ENCODE data around the gene MTHFSD. TPM values are rescaled to one million over a fixed set of nuclear protein-coding genes. Genes with fewer than 3 reads are reported as not detected.

The MTHFSD gene
- polyA plus RNA-seq (2013, experiment 1 of 2): 19.2 TPM
- 17.6 TPM for polyA plus RNA-seq (2013, experiment 2 of 2)

- Histone ChIP-seq H3K4me3 (ENCODE audit: extremely low read depth, insufficient read depth, low read length, poor library complexity, severe bottlenecking) (peak within 1 kb of the TSS; percentile 87), H3K4me1 (ENCODE audit: control insufficient read depth, insufficient read depth, low read length, poor library complexity, severe bottlenecking) (no peaks in the 10 kb centered on the region), H3K27ac (ENCODE audit: low read depth, low read length, severe bottlenecking) (peak within 1 kb of the TSS; percentile 84), H3K9me3 (ENCODE audit: control insufficient read depth, low read length) (no peaks in the 10 kb centered on the region), H3K36me3 (ENCODE audit: control insufficient read depth, insufficient read depth, low read length) (peaks cover 29% of the 10 kb centered on the region)
- 6 to 9% methylated on average over 53 to 69 of the region's 70 CpGs for WGBS, 2 experiments (ENCODE audit: insufficient coverage in 2 of 2)
These were observed at the start of gene MTHFSD for GRCh38 chr16:86554917-86555703. Gene MTHFSD (minus strand): TSS chr16:86555235. CDS start chr16:86555184, 51 bp downstream.

GRCh38 chr16:86604436-86605193 lies 49.6 kb upstream of the MTHFSD start:
- H3K36me3 ChIP-seq (ENCODE audit: control insufficient read depth, insufficient read depth, low read length): no peaks in the 10 kb centered on the region
- 90 to 94% methylated on average over 6 to 7 of the region's 16 CpGs for WGBS, 2 experiments (ENCODE audit: insufficient coverage in 2 of 2)
- H3K27ac ChIP-seq (ENCODE audit: low read depth, low read length, severe bottlenecking): no peak overlapping the region
- peaks cover 7% of the 10 kb centered on the region for H3K9me3 ChIP-seq (ENCODE audit: control insufficient read depth, low read length)
- peaks cover 16% of the 10 kb centered on the region for H3K4me1 ChIP-seq (ENCODE audit: control insufficient read depth, insufficient read depth, low read length, poor library complexity, severe bottlenecking)
- H3K4me3 ChIP-seq (ENCODE audit: extremely low read depth, insufficient read depth, low read length, poor library complexity, severe bottlenecking): no peak overlapping the region

GRCh38 chr16:86602521-86602920 lies 47.5 kb upstream of the MTHFSD start:
- 90 to 94% methylated on average over 2 of the region's 4 CpGs for WGBS, 2 experiments (ENCODE audit: insufficient coverage in 2 of 2)
- Histone ChIP-seq H3K36me3 (ENCODE audit: control insufficient read depth, insufficient read depth, low read length) (no peaks in the 10 kb centered on the region), H3K27ac (ENCODE audit: low read depth, low read length, severe bottlenecking) (no peak overlapping the region), H3K4me1 (ENCODE audit: control insufficient read depth, insufficient read depth, low read length, poor library complexity, severe bottlenecking) (no peaks in the 10 kb centered on the region), H3K4me3 (ENCODE audit: extremely low read depth, insufficient read depth, low read length, poor library complexity, severe bottlenecking) (no peak overlapping the region), H3K9me3 (ENCODE audit: control insufficient read depth, low read length) (peaks cover 7% of the 10 kb centered on the region)

GRCh38 chr16:86601356-86601755 lies 46.3 kb upstream of the MTHFSD start:
- Histone ChIP-seq H3K9me3 (ENCODE audit: control insufficient read depth, low read length) (peaks cover 7% of the 10 kb centered on the region), H3K36me3 (ENCODE audit: control insufficient read depth, insufficient read depth, low read length) (no peaks in the 10 kb centered on the region), H3K4me1 (ENCODE audit: control insufficient read depth, insufficient read depth, low read length, poor library complexity, severe bottlenecking) (no peaks in the 10 kb centered on the region), H3K27ac (ENCODE audit: low read depth, low read length, severe bottlenecking) (no peak overlapping the region), H3K4me3 (ENCODE audit: extremely low read depth, insufficient read depth, low read length, poor library complexity, severe bottlenecking) (no peak overlapping the region)
- 80 to 90% methylated on average over 2 of the region's 2 CpGs for WGBS, 2 experiments (ENCODE audit: insufficient coverage in 2 of 2)

GRCh38 chr16:86598607-86599565 lies 43.9 kb upstream of the MTHFSD start:
- H3K4me3 ChIP-seq (ENCODE audit: extremely low read depth, insufficient read depth, low read length, poor library complexity, severe bottlenecking): no peak overlapping the region
- H3K9me3 ChIP-seq (ENCODE audit: control insufficient read depth, low read length): peaks cover under 1% of the 10 kb centered on the region
- H3K36me3 ChIP-seq (ENCODE audit: control insufficient read depth, insufficient read depth, low read length): no peaks in the 10 kb centered on the region
- H3K4me1 ChIP-seq (ENCODE audit: control insufficient read depth, insufficient read depth, low read length, poor library complexity, severe bottlenecking): no peaks in the 10 kb centered on the region
- WGBS, 2 experiments (ENCODE audit: insufficient coverage in 2 of 2): 91 to 95% methylated on average over 13 to 17 of the region's 22 CpGs
- H3K27ac ChIP-seq (ENCODE audit: low read depth, low read length, severe bottlenecking): no peak overlapping the region

- no peaks in the 10 kb centered on the region for H3K4me1 ChIP-seq (ENCODE audit: control insufficient read depth, insufficient read depth, low read length, poor library complexity, severe bottlenecking)
- H3K4me3 ChIP-seq (ENCODE audit: extremely low read depth, insufficient read depth, low read length, poor library complexity, severe bottlenecking): no peak overlapping the region
- no peaks in the 10 kb centered on the region for H3K36me3 ChIP-seq (ENCODE audit: control insufficient read depth, insufficient read depth, low read length)
- WGBS, 2 experiments (ENCODE audit: insufficient coverage in 2 of 2): 92 to 98% methylated on average over 2 of the region's 7 CpGs
- no peak overlapping the region for H3K27ac ChIP-seq (ENCODE audit: low read depth, low read length, severe bottlenecking)
- no peaks in the 10 kb centered on the region for H3K9me3 ChIP-seq (ENCODE audit: control insufficient read depth, low read length)
These were observed 43.0 kb upstream of the MTHFSD start for GRCh38 chr16:86597880-86598606.

GRCh38 chr16:86597126-86597879 lies 42.3 kb upstream of the MTHFSD start:
- Histone ChIP-seq H3K4me3 (ENCODE audit: extremely low read depth, insufficient read depth, low read length, poor library complexity, severe bottlenecking) (no peak overlapping the region), H3K9me3 (ENCODE audit: control insufficient read depth, low read length) (no peaks in the 10 kb centered on the region), H3K36me3 (ENCODE audit: control insufficient read depth, insufficient read depth, low read length) (no peaks in the 10 kb centered on the region), H3K27ac (ENCODE audit: low read depth, low read length, severe bottlenecking) (no peak overlapping the region), H3K4me1 (ENCODE audit: control insufficient read depth, insufficient read depth, low read length, poor library complexity, severe bottlenecking) (no peaks in the 10 kb centered on the region)
- 95 to 96% methylated on average over 13 of the region's 18 CpGs for WGBS, 2 experiments (ENCODE audit: insufficient coverage in 2 of 2)

GRCh38 chr16:86595983-86596605 lies 41.1 kb upstream of the MTHFSD start:
- Histone ChIP-seq H3K9me3 (ENCODE audit: control insufficient read depth, low read length) (no peaks in the 10 kb centered on the region), H3K4me3 (ENCODE audit: extremely low read depth, insufficient read depth, low read length, poor library complexity, severe bottlenecking) (no peak overlapping the region), H3K27ac (ENCODE audit: low read depth, low read length, severe bottlenecking) (no peak overlapping the region), H3K36me3 (ENCODE audit: control insufficient read depth, insufficient read depth, low read length) (no peaks in the 10 kb centered on the region), H3K4me1 (ENCODE audit: control insufficient read depth, insufficient read depth, low read length, poor library complexity, severe bottlenecking) (no peaks in the 10 kb centered on the region)
- WGBS, 2 experiments (ENCODE audit: insufficient coverage in 2 of 2): 83 to 93% methylated on average over 9 to 10 of the region's 10 CpGs

- Histone ChIP-seq H3K9me3 (ENCODE audit: control insufficient read depth, low read length) (no peaks in the 10 kb centered on the region), H3K4me1 (ENCODE audit: control insufficient read depth, insufficient read depth, low read length, poor library complexity, severe bottlenecking) (peaks cover 3% of the 10 kb centered on the region), H3K36me3 (ENCODE audit: control insufficient read depth, insufficient read depth, low read length) (no peaks in the 10 kb centered on the region), H3K27ac (ENCODE audit: low read depth, low read length, severe bottlenecking) (no peak overlapping the region), H3K4me3 (ENCODE audit: extremely low read depth, insufficient read depth, low read length, poor library complexity, severe bottlenecking) (no peak overlapping the region)
- 74 to 93% methylated on average over 3 to 5 of the region's 8 CpGs for WGBS, 2 experiments (ENCODE audit: insufficient coverage in 2 of 2)
These were observed 39.7 kb upstream of the MTHFSD start for GRCh38 chr16:86594721-86595120.
